B cell (primary cell): ENCODE data around the gene TENM3. TPM values are rescaled to one million over a fixed set of nuclear protein-coding genes. Genes with fewer than 3 reads are reported as not detected.

Experiments
- ATAC-seq: fragments of 200-7000 bp; cut with Tn5 transposase; one replicate; pipeline ENCODE4 v1.10.0; 2021; ENCODE audit warnings: low read depth, mild to moderate bottlenecking, moderate number of reproducible peaks, moderate library complexity
- CTCF ChIA-PET: fragments of 350-600 bp; sonication (Branson Sonifier 250); formaldehyde crosslinking; loops from one replicate; lab custom pipeline; 2021; ENCODE audit warnings: antibody characterized with exemption, inconsistent platforms; lab: Charles Lee
- POLR2A ChIA-PET: fragments of 350-600 bp; sonication (Branson Sonifier 250); formaldehyde crosslinking; loops from one replicate; lab custom pipeline; 2021; ENCODE audit warnings: antibody characterized with exemption; lab: Charles Lee
- DNase-seq: peaks from one replicate; pipeline ENCODE4 v3.0.0; 2013
- H2AFZ ChIP-seq: 2 replicates; pipeline ENCODE4 v1.6.1; 2012; ENCODE audit warnings: mild to moderate bottlenecking, low read depth, low read length; ENCODE audit not compliant: insufficient read depth, poor library complexity, severe bottlenecking
- H3K27ac ChIP-seq, 2 donors: 1 replicate in 1 of 2; 2 replicates in 1 of 2; pipeline ENCODE4 v1.5.1; 2012 to 2013; ENCODE audit warnings: low read length in 2 of 2, mild to moderate bottlenecking in 2 of 2, moderate library complexity in 1 of 2
- H3K27me3 ChIP-seq, 4 experiments: fragments of 200-600 bp in 1 of 4; sonication (generic) in 1 of 4; replicated peaks in 1 of 4; 1 replicate in 2 of 4; 2 replicates in 2 of 4; pipeline versions ENCODE4 v1.6.1 to v1.7.0; 2013 to 2016; ENCODE audit warnings: low read length in 3 of 4, mild to moderate bottlenecking in 2 of 4, mixed read lengths in 1 of 4, moderate library complexity in 1 of 4; ENCODE audit not compliant: insufficient read depth in 4 of 4, control insufficient read depth in 3 of 4; ENCODE audit errors: control extremely low read depth in 1 of 4
- H3K36me3 ChIP-seq, 2 experiments: replicated peaks in 1 of 2; 1 replicate in 1 of 2; 2 replicates in 1 of 2; pipeline versions ENCODE4 v1.6.1 to v1.7.1; 2013; ENCODE audit warnings: low read length in 1 of 2; ENCODE audit not compliant: insufficient read depth in 2 of 2, control insufficient read depth in 1 of 2; ENCODE audit errors: control extremely low read depth in 1 of 2, extremely low read depth in 1 of 2
- H3K4me1 ChIP-seq, 2 donors: fragments of 200-600 bp in 1 of 2; sonication (generic) in 1 of 2; 1 replicate in 1 of 2; 2 replicates in 1 of 2; pipeline versions ENCODE4 v1.5.1 to v1.6.1; 2013 to 2017; ENCODE audit warnings: low read length in 2 of 2; ENCODE audit not compliant: control insufficient read depth in 2 of 2, insufficient read depth in 2 of 2
- H3K4me2 ChIP-seq: replicated peaks from 2 replicates; pipeline ENCODE3; 2012; ENCODE audit warnings: mild to moderate bottlenecking, low read depth, low read length; ENCODE audit not compliant: poor library complexity, severe bottlenecking
- H3K4me3 ChIP-seq, 5 experiments: fragments of 200-600 bp in 1 of 5; sonication (generic) in 1 of 5; 1 replicate in 3 of 5; 2 replicates in 2 of 5; pipeline versions ENCODE4 v1.5.1 to v1.7.0; 2011 to 2016; ENCODE audit warnings: low read length in 4 of 5, mild to moderate bottlenecking in 4 of 5, low read depth in 2 of 5, control low read depth in 1 of 5, moderate library complexity in 1 of 5; ENCODE audit not compliant: insufficient read depth in 1 of 5; ENCODE audit errors: control extremely low read depth in 1 of 5, extremely low read depth in 1 of 5
- H3K79me2 ChIP-seq: fragments of 200-600 bp; sonication (generic); one replicate; pipeline ENCODE4 v1.6.0; 2016; ENCODE audit warnings: low read length; ENCODE audit not compliant: control insufficient read depth, insufficient read depth
- H3K9ac ChIP-seq: fragments of 200-600 bp; sonication (generic); 2 replicates; pipeline ENCODE4 v1.6.1; 2017; ENCODE audit warnings: mild to moderate bottlenecking, low read length, moderate library complexity
- H3K9me3 ChIP-seq, 3 donors: one replicate each; pipeline versions ENCODE4 v1.6.1 to v1.7.1; 2013; ENCODE audit warnings: low read length in 2 of 3; ENCODE audit not compliant: control insufficient read depth in 2 of 3, insufficient read depth in 1 of 3; ENCODE audit errors: control extremely low read depth in 1 of 3
- H4K20me1 ChIP-seq: 2 replicates; pipeline ENCODE4 v1.6.0; 2012; ENCODE audit warnings: mild to moderate bottlenecking, low read length; ENCODE audit not compliant: insufficient read depth, control insufficient read depth, poor library complexity, severe bottlenecking
- H3K27ac Mint-ChIP-seq: one replicate; pipeline ENCODE4 v1.8.0; 2021; ENCODE audit warnings: mixed read lengths
- H3K27me3 Mint-ChIP-seq: one replicate; pipeline ENCODE4 v1.8.0; 2021; ENCODE audit warnings: mixed read lengths
- H3K4me1 Mint-ChIP-seq: one replicate; pipeline ENCODE4 v1.8.0; 2021; ENCODE audit warnings: mixed read lengths
- H3K4me3 Mint-ChIP-seq: one replicate; pipeline ENCODE4 v1.8.0; 2021; ENCODE audit warnings: mixed read lengths
- H3K9me3 Mint-ChIP-seq: one replicate; pipeline ENCODE4 v1.8.0; 2022; ENCODE audit warnings: mixed read lengths; ENCODE audit not compliant: insufficient read depth
- EZH2 ChIP-seq: IDR thresholded peaks from 2 replicates; pipeline ENCODE4 v1.6.1; 2012; ENCODE audit warnings: borderline replicate concordance, low read depth, mild to moderate bottlenecking, moderate library complexity, low read length; ENCODE audit not compliant: insufficient read depth, poor library complexity, severe bottlenecking
- WGBS: methylation state at CpG from one replicate; pipeline ENCODE4 v1.1.5; 2013; ENCODE audit warnings: missing lambda C conversion rate; ENCODE audit not compliant: insufficient coverage; 5-methylcytosine and 5-hydroxymethylcytosine counted together
- intact Hi-C: fragments of 100-400 bp; cut with micrococcal nuclease; formaldehyde crosslinking; loops from one replicate; pipeline ENCODE4 v1.10.0; 2022
- polyA plus RNA-seq: library from polyadenylated mRNA; depleted of rRNA; stranded (reverse); fragments of >200 nt; gene quantifications from 2 replicates; pipeline ENCODE4 v1.2.3, GENCODE V29; 2012
- total RNA-seq, 2 donors: library from RNA; stranded (reverse); fragments of 120-200 nt in 1 of 2; gene quantifications; 1 replicate in 1 of 2; 2 replicates in 1 of 2; pipeline versions ENCODE4 v1.2.3 to v1.2.4, GENCODE V29; 2013 to 2022
- TF ChIP-seq, protein P1 (sequence below): fragments of 200-600 bp; IDR thresholded peaks from one replicate; pipeline ENCODE4 v1.8.0; 2022; ENCODE audit warnings: antibody characterized with exemption, mild to moderate bottlenecking

The TENM3 gene
- total and polyA plus RNA-seq, 2 donors (not counting 1 experiment from before 2014, with no cell fraction given): not detected

DNA sequence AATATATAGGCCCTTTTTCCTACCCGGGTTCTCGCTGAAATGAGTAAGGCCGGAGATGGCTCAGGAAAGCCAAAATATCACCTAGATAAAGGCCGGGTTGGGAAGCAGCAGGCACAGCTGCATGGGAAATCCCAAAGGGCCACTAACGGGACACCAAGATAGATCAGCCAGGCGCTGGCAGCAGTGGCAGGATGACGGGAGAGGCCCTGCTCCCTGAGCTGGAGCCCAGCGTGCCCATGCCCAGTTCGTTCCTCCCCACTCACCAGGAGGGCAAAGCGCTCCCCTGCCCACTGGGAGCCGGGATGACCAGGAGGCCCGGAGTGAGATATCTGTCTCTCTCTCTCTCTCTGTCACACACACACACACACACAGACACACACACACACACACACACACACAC lies 564.1 kb downstream of the TENM3 start:
- H3K4me1 Mint-ChIP-seq: peaks cover 13% of the 10 kb centered on the region
- Histone ChIP-seq H3K27me3 (peaks cover 0 to 22% (median 2%) of the 10 kb centered on the region in 4 experiments), H3K79me2 (no peaks in the 10 kb centered on the region), H3K4me3 (no peak overlapping the region), H4K20me1 (no peaks in the 10 kb centered on the region), H3K9me3 (peaks cover 0 to 46% (median 5%) of the 10 kb centered on the region in 3 donors), H3K27ac (no peak overlapping the region), H2AFZ (no peak overlapping the region), H3K4me2 (peak overlapping the region; percentile 68), H3K36me3 (no peaks in the 10 kb centered on the region), H3K9ac (no peak overlapping the region), H3K4me1 (peaks cover 21 to 26% of the 10 kb centered on the region in 2 donors)
- ChIA-PET POLR2A (no interaction called here), CTCF (interaction anchor here (0.9 kb wide), 1 partner anchor 59 kb away, joined by 3 read pairs; no protein-coding TSS in a partner anchor)
- no peak overlapping the region for H3K27ac Mint-ChIP-seq
- intact Hi-C loops: no loop called here
- TF ChIP-seq, protein P1, sequence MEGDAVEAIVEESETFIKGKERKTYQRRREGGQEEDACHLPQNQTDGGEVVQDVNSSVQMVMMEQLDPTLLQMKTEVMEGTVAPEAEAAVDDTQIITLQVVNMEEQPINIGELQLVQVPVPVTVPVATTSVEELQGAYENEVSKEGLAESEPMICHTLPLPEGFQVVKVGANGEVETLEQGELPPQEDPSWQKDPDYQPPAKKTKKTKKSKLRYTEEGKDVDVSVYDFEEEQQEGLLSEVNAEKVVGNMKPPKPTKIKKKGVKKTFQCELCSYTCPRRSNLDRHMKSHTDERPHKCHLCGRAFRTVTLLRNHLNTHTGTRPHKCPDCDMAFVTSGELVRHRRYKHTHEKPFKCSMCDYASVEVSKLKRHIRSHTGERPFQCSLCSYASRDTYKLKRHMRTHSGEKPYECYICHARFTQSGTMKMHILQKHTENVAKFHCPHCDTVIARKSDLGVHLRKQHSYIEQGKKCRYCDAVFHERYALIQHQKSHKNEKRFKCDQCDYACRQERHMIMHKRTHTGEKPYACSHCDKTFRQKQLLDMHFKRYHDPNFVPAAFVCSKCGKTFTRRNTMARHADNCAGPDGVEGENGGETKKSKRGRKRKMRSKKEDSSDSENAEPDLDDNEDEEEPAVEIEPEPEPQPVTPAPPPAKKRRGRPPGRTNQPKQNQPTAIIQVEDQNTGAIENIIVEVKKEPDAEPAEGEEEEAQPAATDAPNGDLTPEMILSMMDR: no peak
- TF ChIP-seq EZH2: no peak
- peaks cover 19% of the 10 kb centered on the region for H3K27me3 Mint-ChIP-seq
- WGBS: 89% methylated on average over 9 of the region's 12 CpGs
- ATAC-seq (no peak), DNase-seq (no peak)
- H3K9me3 Mint-ChIP-seq: peaks cover 5% of the 10 kb centered on the region
- no peak overlapping the region for H3K4me3 Mint-ChIP-seq

DNA sequence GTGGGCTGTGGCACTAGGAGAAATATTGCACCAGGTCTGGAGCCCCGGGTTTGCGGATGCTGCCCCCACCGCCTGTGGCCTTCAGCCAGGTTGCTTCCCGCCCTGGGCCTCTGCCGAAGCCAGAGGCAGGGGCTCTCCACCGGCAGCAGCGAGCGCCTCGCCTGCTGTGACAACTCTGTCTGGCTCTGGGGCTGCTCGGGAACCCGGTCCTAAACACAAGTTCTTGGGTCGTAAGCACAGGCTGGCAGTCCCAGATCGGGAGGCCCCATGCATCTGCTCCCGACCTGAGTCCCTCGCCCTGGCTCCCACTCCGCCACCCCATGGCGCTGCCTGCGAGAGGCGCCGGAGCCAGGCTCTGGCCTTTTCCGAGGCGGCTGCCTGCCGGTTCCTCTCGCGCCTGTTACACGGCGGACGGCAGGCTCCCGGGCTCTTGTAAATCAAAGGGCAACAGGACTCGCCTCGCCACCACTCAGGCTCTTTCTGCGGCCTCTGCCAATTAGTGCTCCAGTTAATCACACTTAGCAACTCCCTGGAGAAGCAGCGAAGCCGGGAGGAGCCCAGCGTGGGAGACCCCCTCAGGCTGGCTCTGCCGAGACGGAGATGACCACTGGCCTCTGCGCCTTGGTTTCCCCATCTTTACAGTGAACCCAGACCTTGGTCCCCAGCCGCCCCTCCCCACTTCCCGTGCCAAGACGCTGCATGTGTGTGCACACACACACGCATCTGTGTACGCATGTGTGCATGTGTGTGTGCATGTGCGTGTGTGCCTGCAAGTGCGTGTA lies 564.8 kb downstream of the TENM3 start:
- H3K27ac ChIP-seq: no peak overlapping the region
- no peak overlapping the region for H3K4me2 ChIP-seq
- H3K4me3 ChIP-seq: no peak overlapping the region
- no peak overlapping the region for H3K9ac ChIP-seq
- H3K36me3 ChIP-seq: no peaks in the 10 kb centered on the region
- Mint-ChIP-seq H3K4me3 (peak overlapping the region; percentile 55), H3K4me1 (peaks cover 13% of the 10 kb centered on the region), H3K27ac (peak overlapping the region; percentile 37), H3K27me3 (peaks cover 19% of the 10 kb centered on the region), H3K9me3 (peaks cover 5% of the 10 kb centered on the region)
- ChIA-PET POLR2A (no interaction called here), CTCF (no interaction called here)
- H3K27me3 ChIP-seq: peaks cover 0 to 22% (median 2%) of the 10 kb centered on the region in 4 experiments
- WGBS: 92% methylated on average over 45 of the region's 45 CpGs
- no peaks in the 10 kb centered on the region for H4K20me1 ChIP-seq
- intact Hi-C loops: no loop called here
- no peak for TF ChIP-seq EZH2
- TF ChIP-seq, protein P1: no peak
- ATAC-seq (no peak), DNase-seq (no peak)
- H3K9me3 ChIP-seq: peaks cover 0 to 46% (median 5%) of the 10 kb centered on the region in 3 donors
- H3K79me2 ChIP-seq: no peaks in the 10 kb centered on the region
- H2AFZ ChIP-seq: no peak overlapping the region
- H3K4me1 ChIP-seq: peaks cover 21 to 26% of the 10 kb centered on the region in 2 donors
